Measurements from ENCODE around the gene SRSF3. TPM values are rescaled to one million over a fixed set of nuclear protein-coding genes. Genes with fewer than 3 reads are reported as not detected.
A peak's percentile ranks its signal among the peaks of the same experiment; 100 is the strongest.

The SRSF3 gene
- total RNA-seq, 4 donors from 2014 or later, result 98.8 to 239 (median 179) TPM

GRCh38 chr6:36612101-36612625 is 18.0 kb downstream of the SRSF3 start:
- TF ChIP-seq CTCF (IDR thresholded peaks at IDR 0.05) (no peak), POLR2A (IDR thresholded peaks at IDR 0.05) (no peak)
- Histone ChIP-seq H3K4me3 (no peak overlapping the region), H3K4me1 (no peaks in the 10 kb centered on the region), H3K27ac (no peak overlapping the region), H3K27me3 (no peaks in the 10 kb centered on the region), H3K9me3 (no peaks in the 10 kb centered on the region), H3K36me3 (no peaks in the 10 kb centered on the region)
- DNase-seq, result no peak
- intact Hi-C loops (cut with DNase I; ENCODE audit: low total_unique reads), result no loop called here

DNA sequence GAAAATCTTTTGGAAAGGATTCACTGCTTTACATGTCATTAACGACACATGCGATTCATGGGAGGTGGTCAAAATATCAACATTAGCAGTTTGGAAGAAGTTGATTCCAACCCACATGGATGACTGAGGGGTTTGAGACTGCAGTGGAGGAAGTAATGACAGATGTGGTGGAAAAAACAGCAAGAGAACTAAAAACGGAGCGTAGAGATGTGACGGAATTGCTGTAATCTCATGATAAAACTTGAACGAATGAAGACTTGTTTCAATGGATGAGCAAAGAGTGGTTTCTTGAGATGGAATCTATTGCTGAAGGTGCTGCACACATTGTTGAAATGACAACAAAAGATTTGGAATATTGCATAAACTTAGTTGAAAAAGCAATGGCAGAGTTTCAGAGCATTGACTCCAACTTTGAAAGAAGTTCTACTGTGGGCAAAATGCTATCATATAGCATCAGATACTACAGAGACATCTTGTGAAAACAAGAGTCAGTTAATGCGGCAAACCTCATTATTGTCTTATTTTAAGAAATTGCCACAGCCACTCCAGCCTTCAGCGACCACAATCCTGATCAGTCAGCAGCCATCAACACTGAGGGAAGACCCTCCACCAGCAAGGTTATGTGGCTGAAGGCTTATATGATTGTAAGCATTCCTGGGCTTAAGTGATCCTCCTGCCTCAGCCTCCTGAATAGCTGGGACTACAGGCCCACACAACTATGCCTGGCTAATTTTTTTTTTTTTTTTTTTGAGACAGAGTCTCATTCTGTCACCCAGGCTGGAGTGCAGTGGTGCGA is 19.2 kb downstream of the SRSF3 start:
- intact Hi-C loops (cut with DNase I; ENCODE audit: low total_unique reads), result no loop called here
- DNase-seq, result no peak
- H3K27ac ChIP-seq, result no peak overlapping the region
- H3K27me3 ChIP-seq, result no peaks in the 10 kb centered on the region
- no peaks in the 10 kb centered on the region for H3K4me1 ChIP-seq
- H3K9me3 ChIP-seq, result no peaks in the 10 kb centered on the region
- no peak overlapping the region for H3K4me3 ChIP-seq
- no peaks in the 10 kb centered on the region for H3K36me3 ChIP-seq
- TF ChIP-seq POLR2A (IDR thresholded peaks at IDR 0.05) (no peak), CTCF (IDR thresholded peaks at IDR 0.05) (no peak)

DNA sequence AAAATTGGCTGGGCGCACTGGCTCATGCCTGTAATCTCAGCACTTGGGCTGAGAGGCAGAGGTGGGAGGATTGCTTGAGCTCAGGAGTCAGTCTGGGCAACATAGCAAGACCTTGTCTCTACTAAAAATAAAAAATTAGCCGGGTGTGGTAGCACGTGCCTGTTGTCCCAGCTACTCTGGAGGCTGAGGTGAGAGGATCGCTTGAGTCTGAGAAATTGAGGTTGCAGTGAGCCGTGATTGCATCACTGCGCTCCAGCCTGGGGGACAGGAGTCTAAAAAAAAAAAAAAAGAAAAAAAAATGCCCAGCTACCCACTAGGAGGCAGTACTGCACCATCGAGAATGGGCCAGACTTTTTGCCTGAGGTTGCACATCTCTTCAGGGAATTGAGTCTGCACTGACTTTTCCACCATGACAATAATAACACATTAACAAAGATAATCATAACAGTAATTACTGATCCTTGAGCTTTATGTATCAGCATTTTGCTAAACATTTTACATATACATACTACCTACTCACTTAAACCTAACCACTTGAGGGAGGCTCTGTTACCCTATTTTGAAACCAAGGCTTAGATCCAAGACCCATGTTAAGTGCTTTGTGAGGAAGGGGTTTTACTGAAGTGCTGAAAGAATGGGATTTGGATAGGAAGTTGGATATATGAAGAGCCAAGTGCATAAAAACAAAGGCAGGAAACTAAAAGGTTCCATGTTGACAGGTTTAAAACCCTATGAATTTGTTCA is 21.0 kb downstream of the SRSF3 start:
- Histone ChIP-seq H3K27me3 (no peaks in the 10 kb centered on the region), H3K9me3 (no peaks in the 10 kb centered on the region), H3K27ac (peak overlapping the region; percentile 12 to 45), H3K4me1 (no peaks in the 10 kb centered on the region), H3K36me3 (no peaks in the 10 kb centered on the region), H3K4me3 (no peak overlapping the region)
- DNase-seq, result peak; percentile 45
- TF ChIP-seq POLR2A (IDR thresholded peaks at IDR 0.05), result no peak
- peak; percentile 56 to 65 (median 62) for TF ChIP-seq CTCF (IDR thresholded peaks at IDR 0.05)
- intact Hi-C loops (cut with DNase I; ENCODE audit: low total_unique reads), result no loop called here

GRCh38 chr6:36616893-36617521 is 22.8 kb downstream of the SRSF3 start:
- no peak overlapping the region for H3K27ac ChIP-seq
- DNase-seq, result no peak
- H3K36me3 ChIP-seq, result no peaks in the 10 kb centered on the region
- TF ChIP-seq CTCF (IDR thresholded peaks at IDR 0.05) (no peak), POLR2A (IDR thresholded peaks at IDR 0.05) (no peak)
- H3K9me3 ChIP-seq, result no peaks in the 10 kb centered on the region
- no peaks in the 10 kb centered on the region for H3K27me3 ChIP-seq
- intact Hi-C loops (cut with DNase I; ENCODE audit: low total_unique reads), result no loop called here
- H3K4me3 ChIP-seq, result no peak overlapping the region
- no peaks in the 10 kb centered on the region for H3K4me1 ChIP-seq

Data from uterus (tissue), 4 donors.